Measurements from ENCODE around the gene CCDC137. TPM values are rescaled to one million over a fixed set of nuclear protein-coding genes. Genes with fewer than 3 reads are reported as not detected.

CCDC137 gene
- total RNA-seq, 1 experiment from 2014 or later, result 37.8 TPM

- intact Hi-C loops (cut with micrococcal nuclease; ENCODE audit: unreplicated experiment), result no loop called here
- TF ChIP-seq, protein P1, sequence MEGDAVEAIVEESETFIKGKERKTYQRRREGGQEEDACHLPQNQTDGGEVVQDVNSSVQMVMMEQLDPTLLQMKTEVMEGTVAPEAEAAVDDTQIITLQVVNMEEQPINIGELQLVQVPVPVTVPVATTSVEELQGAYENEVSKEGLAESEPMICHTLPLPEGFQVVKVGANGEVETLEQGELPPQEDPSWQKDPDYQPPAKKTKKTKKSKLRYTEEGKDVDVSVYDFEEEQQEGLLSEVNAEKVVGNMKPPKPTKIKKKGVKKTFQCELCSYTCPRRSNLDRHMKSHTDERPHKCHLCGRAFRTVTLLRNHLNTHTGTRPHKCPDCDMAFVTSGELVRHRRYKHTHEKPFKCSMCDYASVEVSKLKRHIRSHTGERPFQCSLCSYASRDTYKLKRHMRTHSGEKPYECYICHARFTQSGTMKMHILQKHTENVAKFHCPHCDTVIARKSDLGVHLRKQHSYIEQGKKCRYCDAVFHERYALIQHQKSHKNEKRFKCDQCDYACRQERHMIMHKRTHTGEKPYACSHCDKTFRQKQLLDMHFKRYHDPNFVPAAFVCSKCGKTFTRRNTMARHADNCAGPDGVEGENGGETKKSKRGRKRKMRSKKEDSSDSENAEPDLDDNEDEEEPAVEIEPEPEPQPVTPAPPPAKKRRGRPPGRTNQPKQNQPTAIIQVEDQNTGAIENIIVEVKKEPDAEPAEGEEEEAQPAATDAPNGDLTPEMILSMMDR (IDR thresholded peaks at IDR 0.05; ENCODE audit: unreplicated experiment), result no peak
- peak overlapping the region; percentile 92 for H3K4me3 Mint-ChIP-seq (ENCODE audit: low read depth, unreplicated experiment)
- peak; percentile 71 for DNase-seq
- peak overlapping the region; percentile 85 for H3K27ac Mint-ChIP-seq (ENCODE audit: unreplicated experiment)
- CTCF ChIA-PET, result interaction anchor here (0.6 kb wide), 1 partner anchor 103 kb away, joined by 3 read pairs; no protein-coding TSS in a partner anchor
- no peaks in the 10 kb centered on the region for H3K9me3 Mint-ChIP-seq (ENCODE audit: low read depth, unreplicated experiment)
- no peaks in the 10 kb centered on the region for H3K27me3 Mint-ChIP-seq (ENCODE audit: unreplicated experiment)
- peaks cover 12% of the 10 kb centered on the region for H3K4me1 Mint-ChIP-seq (ENCODE audit: low read depth, unreplicated experiment)
- no TSS peak for BruUV-seq (replicated peaks)
- peaks cover 63% of the 10 kb centered on the region for H3K36me3 Mint-ChIP-seq (ENCODE audit: insufficient read depth, unreplicated experiment)
Observed at GRCh38 chr17:81712468-81713003, 46.0 kb downstream of the CCDC137 start.

DNA sequence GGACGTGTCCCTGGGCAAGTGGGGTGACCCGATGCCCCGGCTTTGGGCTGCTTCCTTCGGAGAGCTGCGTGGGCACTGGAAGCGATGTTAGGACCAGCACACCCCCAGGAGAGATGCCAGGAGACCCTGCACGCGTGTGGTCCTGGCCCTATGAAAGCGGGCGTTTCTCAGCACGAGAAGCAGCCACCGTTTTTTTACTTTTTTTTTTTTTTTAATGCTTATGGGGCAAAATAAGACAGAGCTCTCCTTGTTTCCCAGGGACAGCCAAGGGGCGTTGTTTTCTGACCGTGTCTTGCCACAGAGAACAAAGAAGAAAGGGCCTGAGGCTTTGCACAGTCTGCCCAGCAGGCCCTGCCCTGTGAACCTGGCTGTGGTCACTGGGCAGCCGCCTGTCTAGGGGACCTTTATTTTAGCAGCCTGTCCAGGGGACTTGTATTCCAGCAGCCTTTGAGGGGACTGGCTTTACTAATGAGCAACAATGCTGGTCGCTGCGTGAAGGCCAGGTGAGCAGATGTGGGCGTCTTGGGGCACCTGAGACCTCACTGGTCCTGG is 46.5 kb downstream of the CCDC137 start:
- CTCF ChIA-PET, result interaction anchor here (0.6 to 0.7 kb wide), 2 partner anchors 136 to 347 kb away, joined by 3 to 4 read pairs; no protein-coding TSS in a partner anchor
- Mint-ChIP-seq H3K27ac (ENCODE audit: unreplicated experiment) (peak overlapping the region; percentile 85), H3K4me1 (ENCODE audit: low read depth, unreplicated experiment) (peaks cover 12% of the 10 kb centered on the region), H3K27me3 (ENCODE audit: unreplicated experiment) (no peaks in the 10 kb centered on the region), H3K4me3 (ENCODE audit: low read depth, unreplicated experiment) (peak overlapping the region; percentile 92), H3K36me3 (ENCODE audit: insufficient read depth, unreplicated experiment) (peaks cover 62% of the 10 kb centered on the region), H3K9me3 (ENCODE audit: low read depth, unreplicated experiment) (no peaks in the 10 kb centered on the region)
- peak; percentile 54 for DNase-seq
- TSS peak; percentile 18 for BruUV-seq (replicated peaks)
- TF ChIP-seq, protein P1 (IDR thresholded peaks at IDR 0.05; ENCODE audit: unreplicated experiment), result no peak
- intact Hi-C loops (cut with micrococcal nuclease; ENCODE audit: unreplicated experiment), result no loop called here

- peak; percentile 38 for DNase-seq
- TF ChIP-seq, protein P1 (IDR thresholded peaks at IDR 0.05; ENCODE audit: unreplicated experiment), result no peak
- peak overlapping the region; percentile 92 for H3K4me3 Mint-ChIP-seq (ENCODE audit: low read depth, unreplicated experiment)
- peaks cover 64% of the 10 kb centered on the region for H3K36me3 Mint-ChIP-seq (ENCODE audit: insufficient read depth, unreplicated experiment)
- CTCF ChIA-PET, result interaction anchor here (0.6 to 1.1 kb wide), 3 partner anchors 108 to 348 kb away, joined by 3 to 4 read pairs (median 3); no protein-coding TSS in a partner anchor
- H3K27ac Mint-ChIP-seq (ENCODE audit: unreplicated experiment), result peak overlapping the region; percentile 85
- H3K9me3 Mint-ChIP-seq (ENCODE audit: low read depth, unreplicated experiment), result no peaks in the 10 kb centered on the region
- H3K4me1 Mint-ChIP-seq (ENCODE audit: low read depth, unreplicated experiment), result peaks cover 12% of the 10 kb centered on the region
- no TSS peak for BruUV-seq (replicated peaks)
- H3K27me3 Mint-ChIP-seq (ENCODE audit: unreplicated experiment), result no peaks in the 10 kb centered on the region
- intact Hi-C loops (cut with micrococcal nuclease; ENCODE audit: unreplicated experiment), result no loop called here
Observed at GRCh38 chr17:81713556-81714411, 47.2 kb downstream of the CCDC137 start.

- CTCF ChIA-PET, result interaction anchor here (1.1 kb wide), 1 partner anchor 107 kb away, joined by 3 read pairs; no protein-coding TSS in a partner anchor
- Mint-ChIP-seq H3K4me1 (ENCODE audit: low read depth, unreplicated experiment) (peaks cover 12% of the 10 kb centered on the region), H3K9me3 (ENCODE audit: low read depth, unreplicated experiment) (no peaks in the 10 kb centered on the region), H3K27ac (ENCODE audit: unreplicated experiment) (no peak overlapping the region), H3K4me3 (ENCODE audit: low read depth, unreplicated experiment) (peak overlapping the region; percentile 92), H3K27me3 (ENCODE audit: unreplicated experiment) (no peaks in the 10 kb centered on the region), H3K36me3 (ENCODE audit: insufficient read depth, unreplicated experiment) (peaks cover 63% of the 10 kb centered on the region)
- BruUV-seq (replicated peaks), result no TSS peak
- no peak for DNase-seq
- intact Hi-C loops (cut with micrococcal nuclease; ENCODE audit: unreplicated experiment), result no loop called here
- TF ChIP-seq, protein P1 (IDR thresholded peaks at IDR 0.05; ENCODE audit: unreplicated experiment), result no peak
Observed at GRCh38 chr17:81714412-81715106, 48.0 kb downstream of the CCDC137 start.

Measured in Calu3 (cell line).